GM12878 (cell line): Measurements from ENCODE around the gene BSCL2. TPM values are rescaled to one million over a fixed set of nuclear protein-coding genes. Genes with fewer than 3 reads are reported as not detected.

Experiments used
- CREB1 ChIP-seq: IDR thresholded peaks from 2 replicates; pipeline ENCODE4 v1.6.1; 2012; ENCODE audit warnings: low read depth, mild to moderate bottlenecking, inconsistent platforms
- DPF2 ChIP-seq: fragments of 450-650 bp; IDR thresholded peaks from 2 replicates; pipeline ENCODE4 v1.6.1; 2017; ENCODE audit warnings: mild to moderate bottlenecking
- EED ChIP-seq: sonication (generic); IDR thresholded peaks from 2 replicates; pipeline ENCODE4 v1.6.1; 2016; ENCODE audit warnings: antibody characterized with exemption, low read depth
- FOS ChIP-seq: IDR thresholded peaks from 3 replicates; pipeline ENCODE4 v1.6.1; 2011; ENCODE audit warnings: borderline replicate concordance; ENCODE audit not compliant: insufficient read length; ENCODE audit errors: extremely low read depth
- GABPA ChIP-seq: IDR thresholded peaks from 2 replicates; pipeline ENCODE4 v1.6.1; 2014; ENCODE audit warnings: antibody characterized with exemption, low read depth, mild to moderate bottlenecking, inconsistent platforms
- HDGF ChIP-seq: fragments of 450-650 bp; IDR thresholded peaks from 2 replicates; pipeline ENCODE4 v1.6.1; 2016; ENCODE audit warnings: antibody characterized with exemption
- IRF3 ChIP-seq: fragments of 450-650 bp; IDR thresholded peaks from 2 replicates; pipeline ENCODE4 v1.6.1; 2014; ENCODE audit warnings: mild to moderate bottlenecking
- IRF4 ChIP-seq: IDR thresholded peaks from 2 replicates; pipeline ENCODE4 v1.6.1; 2011; ENCODE audit warnings: low read depth, low read length
- NFYA ChIP-seq: IDR thresholded peaks from 2 replicates; pipeline ENCODE4 v1.6.1; 2011; ENCODE audit warnings: low read depth, mild to moderate bottlenecking, low read length, improper control_type of control experiment, borderline replicate concordance
- PML ChIP-seq: IDR thresholded peaks from 2 replicates; pipeline ENCODE4 v1.6.1; 2012; ENCODE audit warnings: low read length, inconsistent platforms
- POLR2A ChIP-seq: IDR thresholded peaks from 2 replicates; pipeline ENCODE4 v1.6.1; 2011; ENCODE audit warnings: low read depth, mild to moderate bottlenecking, low read length
- POLR2AphosphoS5 ChIP-seq: IDR thresholded peaks from 2 replicates; pipeline ENCODE4 v1.6.1; 2011; ENCODE audit warnings: mild to moderate bottlenecking, low read length, inconsistent platforms
- RAD51 ChIP-seq: fragments of 450-650 bp; IDR thresholded peaks from 2 replicates; pipeline ENCODE4 v1.6.1; 2016; ENCODE audit warnings: moderate library complexity, mild to moderate bottlenecking, inconsistent platforms
- RCOR1 ChIP-seq: conservative IDR thresholded peaks from 2 replicates; pipeline ENCODE4 v1.6.1; 2012; ENCODE audit warnings: low read depth, low read length, improper control_type of control experiment
- SIN3A ChIP-seq: IDR thresholded peaks from 2 replicates; pipeline ENCODE4 v1.6.1; 2012; ENCODE audit warnings: low read depth, low read length, improper control_type of control experiment
- SIX5 ChIP-seq: IDR thresholded peaks from 2 replicates; pipeline ENCODE4 v1.6.1; 2011; ENCODE audit warnings: mild to moderate bottlenecking, low read depth, low read length, moderate library complexity; ENCODE audit not compliant: severe bottlenecking
- SKIL ChIP-seq: fragments of 450-650 bp; IDR thresholded peaks from 2 replicates; pipeline ENCODE4 v1.6.1; 2017; ENCODE audit warnings: mild to moderate bottlenecking, low read depth, inconsistent platforms; ENCODE audit not compliant: poor library complexity, severe bottlenecking
- SMAD5 ChIP-seq: IDR thresholded peaks from 2 replicates; pipeline ENCODE4 v1.6.1; 2016; ENCODE audit warnings: antibody characterized with exemption, low read depth
- SRF ChIP-seq, 2 experiments: IDR thresholded peaks; 2 replicates each; pipeline ENCODE4 v1.6.1; 2011; ENCODE audit warnings: low read depth in 2 of 2, low read length in 2 of 2, mild to moderate bottlenecking in 1 of 2, moderate library complexity in 1 of 2
- ZBTB40 ChIP-seq: fragments of 450-650 bp; IDR thresholded peaks from 2 replicates; pipeline ENCODE4 v1.6.1; 2016; ENCODE audit warnings: mild to moderate bottlenecking, moderate library complexity, borderline replicate concordance
- ZSCAN29 ChIP-seq: fragments of 450-650 bp; IDR thresholded peaks from 2 replicates; pipeline ENCODE4 v1.6.1; 2017; ENCODE audit warnings: mild to moderate bottlenecking, moderate library complexity
- polyA plus RNA-seq, 11 experiments: library from polyadenylated mRNA; depleted of rRNA in 4 of 11; unstranded in 6 of 11; stranded (reverse) in 5 of 11; fragments of >200 nt; fragmentation: Nextera tagmentation in 4 of 11; fragmentation: Illumina TruSeq in 1 of 11; extraction: Ambion mirVana in 4 of 11; extraction: Trizol in 1 of 11; gene quantifications; 1 replicate in 1 of 11; 2 replicates in 10 of 11; pipeline versions ENCODE4 v1.2.1 to v1.2.3, GENCODE V29; 2011 to 2016; ENCODE audit warnings: inconsistent platforms in 2 of 11, missing spikeins in 2 of 11, low read depth in 1 of 11
- total RNA-seq, 4 experiments: library from RNA; depleted of rRNA in 3 of 4; stranded (reverse); fragments of >200 nt in 3 of 4; fragmentation: Illumina TruSeq in 1 of 4; extraction: Trizol in 1 of 4; gene quantifications; 2 replicates each; pipeline versions ENCODE4 v1.2.1 to v1.2.3, GENCODE V29; 2013 to 2021

The BSCL2 gene
- total and polyA plus RNA-seq, 10 of the 15 experiments (the other 5 are each of a cell fraction or from before 2014, with no cell fraction given): 12.3 to 57.9 (median 21.8) TPM

GRCh38 chr11:62753736-62754603 lies 46.7 kb upstream of the BSCL2 start, which contains the start of gene ZBTB3 (continued):
- TF ChIP-seq SKIL (peak; percentile 39), IRF4 (no peak), IRF3 (peak; percentile 95), PML (peak; percentile 98), POLR2AphosphoS5 (peak; percentile 93), EED (0 out of 2 replicates have a peak, but pooled peaks have one; percentile 15), CREB1 (peak; percentile 66), RCOR1 (no peak), FOS (peak; percentile 89), DPF2 (peak; percentile 64), RAD51 (no peak), POLR2A (peak; percentile 85), SIX5 (peak; percentile 8), SMAD5 (peak; percentile 92; the same call in 1 of the 2 replicates), ZBTB40 (peak; percentile 94), GABPA (peak; percentile 90), SIN3A (peak; percentile 72; the same call in 1 of the 2 replicates), HDGF (peak; percentile 97; the same call in 1 of the 2 replicates), NFYA (peak; percentile 78), SRF (IDR thresholded peaks at IDR 0.05; ENCODE audit: low read depth in 2 of 2, low read length in 2 of 2) (0 out of 4 replicates have a peak, but pooled peaks of 1 of the 2 experiments have one; percentile 41), ZSCAN29 (no peak)
